HG03064 (cell line): ENCODE measurements around the gene SFMBT1.

Source experiments
- ATAC-seq: cut with Tn5 transposase; IDR thresholded peaks from one replicate; pipeline ENCODE4 v1.9.1; 2021; ENCODE audit warnings: low read depth; ENCODE audit not compliant: unreplicated experiment

Gene SFMBT1

DNA sequence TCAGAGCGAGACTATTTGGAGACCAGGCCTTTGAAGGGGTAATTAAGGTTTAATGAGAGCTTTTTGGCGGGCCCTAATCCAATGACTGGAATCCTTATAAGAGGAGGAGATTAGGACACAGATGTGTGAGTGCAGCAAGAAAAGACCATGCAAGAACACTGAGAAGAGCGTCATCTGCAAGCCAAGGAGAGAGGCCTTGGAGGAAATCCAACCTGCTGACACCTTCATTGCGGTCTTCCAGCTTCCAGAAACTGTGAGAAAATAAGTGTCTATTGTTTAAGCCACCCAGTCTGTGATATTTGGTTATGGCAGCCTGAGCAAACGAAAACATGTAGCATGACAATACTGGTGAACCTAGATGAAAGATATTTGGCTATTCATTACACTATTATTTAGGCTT is 188.0 kb downstream of the SFMBT1 start:
- ATAC-seq = no peak

GRCh38 chr3:52857133-52857532 is 188.7 kb downstream of the SFMBT1 start:
- ATAC-seq = no peak

GRCh38 chr3:52856666-52857065 is 189.2 kb downstream of the SFMBT1 start:
- no peak for ATAC-seq

- no peak for ATAC-seq
Measured at GRCh38 chr3:52854013-52854412, 191.9 kb downstream of the SFMBT1 start.
